Hematopoietic multipotent progenitor cell (in vitro differentiated cells): ENCODE results near the gene DNASE1L1. TPM values are rescaled to one million over a fixed set of nuclear protein-coding genes. Genes with fewer than 3 reads are reported as not detected.

ENCODE experiments used
- DNase-seq, 3 donors: peaks; one replicate each; pipeline ENCODE4 v3.0.0-alpha.2; 2011 to 2015; ENCODE audit warnings: low read depth in 2 of 3, low spot score in 2 of 3
- total RNA-seq: library from RNA; depleted of rRNA; stranded (reverse); fragments of >200 nt; gene quantifications from one replicate; pipeline ENCODE4 v1.2.3, GENCODE V29; 2012

Gene DNASE1L1
- total RNA-seq: 89.7 TPM

- DNase-seq: peak in 2 of 3 donors; percentile 76 to 84
These were observed at the start of gene DNASE1L1 for GRCh38 chrX:154409222-154409871. TSS of gene DNASE1L1 (minus strand) at chrX:154409254. CDS start at chrX:154405568, 3,686 bp downstream.

DNA sequence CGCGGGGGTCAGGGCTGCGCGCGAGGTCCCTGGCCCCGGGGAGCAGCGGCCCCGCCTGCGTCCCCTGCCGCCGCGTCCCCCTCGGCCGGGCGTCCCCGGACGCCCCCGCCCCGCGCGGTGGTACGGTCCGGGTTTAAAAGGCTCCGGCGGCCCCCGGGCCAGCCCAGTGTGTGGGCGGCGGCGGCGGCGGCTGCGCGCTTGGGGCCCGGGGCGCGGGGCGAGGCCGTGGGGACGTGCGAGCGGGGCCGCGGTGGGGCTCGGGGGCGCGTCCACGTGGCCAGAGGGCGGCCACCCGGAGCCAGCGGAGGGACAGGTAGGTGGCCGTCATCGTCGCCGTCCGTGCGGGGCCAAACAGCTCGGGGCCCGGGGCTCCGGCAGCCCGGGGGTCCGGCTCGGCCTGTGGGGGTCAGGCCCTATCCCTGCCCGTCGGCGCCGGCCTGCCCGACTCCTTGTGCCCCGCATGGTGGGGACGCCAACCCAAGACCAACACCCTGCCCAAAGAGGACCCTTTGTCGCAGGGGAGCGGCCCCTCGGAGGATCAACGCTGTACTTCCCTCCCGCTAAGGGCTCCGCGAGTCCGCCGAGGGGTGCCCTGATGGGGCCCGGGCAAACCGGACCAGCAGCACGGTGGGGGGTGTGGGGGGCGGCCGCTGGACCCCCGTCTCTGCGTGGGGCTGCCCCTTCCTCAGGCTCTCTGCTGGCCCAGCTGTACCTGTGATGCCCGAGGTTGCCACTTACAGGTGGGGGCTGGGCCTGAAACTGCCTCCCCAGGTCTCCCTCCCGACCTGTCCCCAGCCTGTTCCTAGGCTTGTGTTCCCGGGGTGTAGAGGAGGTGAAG is 49.3 kb upstream of the DNASE1L1 start, which contains the start of gene PLXNA3:
Gene PLXNA3 (plus strand): TSS at position 166 of the 838 bp plus-strand sequence. CDS start 1,903 bp downstream, outside the sequence.
- peak; percentile 41 to 46 (median 44) for DNase-seq

DNA sequence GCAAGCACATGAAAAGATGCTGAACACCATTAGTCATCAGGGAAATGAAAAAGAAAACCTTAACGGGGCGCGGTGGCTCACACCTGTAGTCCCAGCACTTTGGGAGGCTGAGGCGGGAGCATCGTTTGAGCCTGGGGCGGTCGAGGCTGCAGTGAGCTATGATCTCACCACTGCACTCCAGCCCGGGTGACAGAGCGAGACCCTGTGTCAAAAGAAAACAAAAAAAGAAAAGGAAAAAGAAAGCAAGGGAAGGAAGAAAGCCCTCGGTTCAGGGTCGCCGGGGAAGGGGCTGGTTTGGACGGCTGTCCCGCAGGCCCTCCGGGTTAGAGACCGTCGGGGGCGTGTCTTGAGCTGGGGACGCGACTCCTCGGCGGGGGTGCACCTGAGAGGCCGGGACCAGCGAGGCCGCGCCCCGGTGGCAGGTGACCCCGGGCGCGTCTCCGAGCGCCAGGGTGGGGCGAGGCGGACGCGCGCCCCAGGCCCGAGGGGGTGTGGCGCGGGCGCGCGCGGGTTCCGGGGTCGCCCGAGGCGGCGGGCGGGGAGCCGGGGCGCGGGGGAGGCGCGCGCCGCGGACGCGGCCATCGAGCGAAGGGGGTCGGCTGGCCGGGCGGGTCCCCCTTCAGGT is 48.5 kb upstream of the DNASE1L1 start:
- DNase-seq: peak in 2 of 3 donors; percentile 12 to 41

DNA sequence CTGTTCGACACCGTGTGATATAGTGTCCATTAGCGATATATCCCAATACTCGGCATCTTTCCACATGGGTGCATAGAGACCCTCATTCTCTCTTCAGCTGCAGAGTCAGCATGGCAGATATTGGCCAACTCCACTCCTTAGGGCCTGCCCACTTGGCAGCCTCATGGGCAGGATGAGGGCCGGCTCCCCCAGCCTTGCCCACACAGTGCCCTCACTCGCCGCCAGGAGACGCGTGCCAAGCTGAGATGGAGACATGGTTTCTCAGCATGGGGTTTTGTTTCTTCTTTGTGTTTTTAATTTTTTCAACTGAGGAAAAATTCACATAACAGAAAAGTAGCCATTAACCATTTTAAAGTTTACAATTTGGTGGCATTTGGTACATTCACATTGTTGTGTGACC is 43.8 kb upstream of the DNASE1L1 start:
- DNase-seq: no peak

DNA sequence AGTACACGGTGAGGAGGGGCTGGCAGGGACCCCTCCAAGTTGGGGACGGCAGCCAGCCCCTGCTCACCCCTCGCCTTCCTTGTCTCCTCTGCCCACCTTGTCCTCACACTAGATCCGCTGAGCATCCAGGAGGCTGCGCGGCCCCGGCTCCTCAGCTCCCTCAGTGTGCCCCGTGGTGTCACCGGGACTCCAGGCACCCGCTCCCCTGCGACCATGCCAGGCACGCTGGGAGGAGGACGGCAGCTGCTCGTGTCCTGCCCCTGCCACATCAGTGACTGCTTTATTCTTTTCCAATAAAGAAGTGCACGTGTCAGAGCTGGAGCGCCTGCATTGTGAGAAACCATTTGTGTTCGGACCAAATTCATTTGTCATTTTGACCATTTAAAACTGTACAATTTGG is 41.3 kb upstream of the DNASE1L1 start:
- no peak for DNase-seq

DNA sequence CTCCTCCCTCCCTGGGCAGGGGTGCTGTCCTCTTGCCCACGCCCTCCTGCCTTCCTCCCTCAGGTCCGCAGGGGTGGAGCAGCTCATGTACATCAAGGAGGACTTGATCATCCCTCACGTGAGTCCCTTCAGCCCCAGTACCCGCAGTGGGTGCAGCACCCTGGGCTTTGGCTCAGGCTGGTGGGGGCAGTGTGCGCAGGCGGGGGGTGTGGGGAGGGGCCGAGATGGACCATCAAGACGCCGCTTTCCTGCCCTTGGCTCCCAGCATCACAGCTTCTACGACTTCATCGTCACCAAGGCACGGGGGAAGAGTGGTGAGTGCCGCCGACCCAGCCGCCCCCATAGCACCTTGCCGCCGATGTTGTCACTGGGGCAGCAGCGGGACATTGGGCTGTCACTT is 40.6 kb upstream of the DNASE1L1 start:
- DNase-seq: no peak

DNA sequence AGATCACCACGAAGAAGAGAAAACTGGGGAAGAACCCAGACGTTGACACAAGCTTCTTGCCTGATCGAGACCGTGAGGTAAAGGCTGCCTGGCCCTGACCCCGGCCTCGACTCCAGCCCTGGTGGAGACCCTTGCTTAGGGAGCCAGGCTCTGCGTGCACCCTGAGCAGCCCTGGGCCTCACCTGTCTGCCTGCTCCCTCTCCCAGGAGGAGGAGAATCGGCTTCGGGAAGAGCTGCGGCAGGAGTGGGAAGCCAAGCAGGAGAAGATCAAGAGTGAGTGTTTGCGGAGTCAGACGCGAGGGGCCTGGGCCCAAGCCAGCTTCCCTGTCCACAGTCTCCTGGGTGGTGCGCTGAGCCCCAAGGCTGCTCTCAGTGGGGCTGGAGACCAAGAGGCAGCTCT is 39.4 kb upstream of the DNASE1L1 start:
- DNase-seq: no peak

DNA sequence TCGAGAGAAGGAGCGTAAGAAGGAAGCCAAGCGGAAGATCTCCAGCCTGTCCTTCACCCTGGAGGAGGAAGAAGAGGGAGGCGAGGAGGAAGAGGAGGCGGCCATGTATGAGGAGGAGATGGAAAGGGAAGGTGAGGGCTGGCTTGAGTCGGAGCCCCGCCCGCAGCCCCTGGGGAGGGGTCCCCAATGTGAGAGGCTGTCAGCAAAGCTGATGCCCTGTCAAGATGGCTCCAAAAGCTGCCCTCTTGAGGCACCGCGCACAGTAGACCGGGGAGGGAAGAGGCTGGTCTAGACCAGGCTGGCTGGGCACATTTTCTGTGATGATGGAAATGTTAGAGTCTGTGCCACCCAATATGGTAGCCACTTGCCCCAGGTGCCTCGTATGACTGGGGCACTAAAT is 37.4 kb upstream of the DNASE1L1 start:
- DNase-seq: no peak

GRCh38 chrX:154445776-154446175 is 36.7 kb upstream of the DNASE1L1 start:
- DNase-seq: no peak

- no peak for DNase-seq
These were observed 35.7 kb upstream of the DNASE1L1 start for GRCh38 chrX:154444755-154445246.

DNA sequence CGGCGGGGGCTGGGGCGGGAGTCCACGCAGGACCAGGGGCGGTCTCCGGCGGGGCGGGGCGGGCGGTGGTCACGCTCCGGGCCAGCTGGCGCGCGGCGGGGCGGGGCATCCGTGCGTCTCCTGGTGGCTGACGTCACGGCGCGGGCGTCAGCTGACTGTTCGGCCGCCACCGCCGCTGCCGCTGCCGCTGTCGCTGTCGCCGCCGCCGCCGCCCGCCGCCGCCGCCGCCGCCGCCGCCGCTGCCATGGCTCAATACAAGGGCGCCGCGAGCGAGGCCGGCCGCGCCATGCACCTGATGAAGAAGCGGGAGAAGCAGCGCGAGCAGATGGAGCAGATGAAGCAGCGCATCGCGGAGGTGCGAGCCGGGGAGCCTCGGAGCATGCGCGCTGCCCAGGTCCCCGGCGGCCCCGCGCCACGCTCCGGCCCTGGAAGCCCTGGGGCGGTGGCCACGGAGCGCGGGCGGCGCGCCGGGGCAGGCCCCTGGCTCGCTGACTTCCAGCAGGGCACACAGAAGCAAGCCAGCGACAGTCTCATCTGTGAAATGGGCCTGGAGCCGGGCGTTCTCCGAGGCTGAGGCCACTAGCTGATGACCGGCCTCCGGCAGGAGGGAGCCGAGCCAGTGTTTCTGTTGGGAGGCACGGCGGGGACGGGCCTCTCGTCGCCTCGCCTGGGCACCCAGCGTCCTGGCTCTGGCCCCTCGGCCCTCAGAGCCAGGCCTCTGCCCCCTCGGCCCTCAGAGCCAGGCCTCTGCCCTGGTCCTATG is 35.1 kb upstream of the DNASE1L1 start, which contains the start of gene FAM50A:
Gene FAM50A (plus strand): TSS at position 150 of the 763 bp plus-strand sequence. CDS start 95 bp downstream, at position 245.
- DNase-seq: peak in 1 of 3 donors; percentile 48

DNA sequence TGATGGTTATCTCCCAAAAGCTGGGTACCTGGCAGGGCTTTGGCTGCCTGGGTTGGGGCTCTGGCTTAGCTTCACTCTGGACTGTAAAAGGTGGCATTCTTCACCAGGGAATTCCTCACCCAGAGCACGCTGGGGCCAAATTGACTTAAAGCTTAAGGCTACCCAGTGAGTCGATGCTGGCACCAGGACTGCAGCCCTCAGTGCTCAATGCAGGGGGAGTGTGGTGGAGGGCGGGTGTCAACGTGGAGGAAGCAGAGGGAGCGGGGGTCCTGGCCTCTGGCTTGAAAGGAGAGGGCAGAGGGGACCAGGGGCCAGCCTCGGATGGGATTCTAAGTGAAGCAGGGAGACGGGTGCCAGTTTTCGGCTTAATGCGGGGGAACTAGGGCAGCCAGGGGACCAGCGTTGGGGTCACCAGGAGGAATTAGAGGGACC is 34.4 kb upstream of the DNASE1L1 start:
- DNase-seq: peak in 1 of 3 donors; percentile 6

DNA sequence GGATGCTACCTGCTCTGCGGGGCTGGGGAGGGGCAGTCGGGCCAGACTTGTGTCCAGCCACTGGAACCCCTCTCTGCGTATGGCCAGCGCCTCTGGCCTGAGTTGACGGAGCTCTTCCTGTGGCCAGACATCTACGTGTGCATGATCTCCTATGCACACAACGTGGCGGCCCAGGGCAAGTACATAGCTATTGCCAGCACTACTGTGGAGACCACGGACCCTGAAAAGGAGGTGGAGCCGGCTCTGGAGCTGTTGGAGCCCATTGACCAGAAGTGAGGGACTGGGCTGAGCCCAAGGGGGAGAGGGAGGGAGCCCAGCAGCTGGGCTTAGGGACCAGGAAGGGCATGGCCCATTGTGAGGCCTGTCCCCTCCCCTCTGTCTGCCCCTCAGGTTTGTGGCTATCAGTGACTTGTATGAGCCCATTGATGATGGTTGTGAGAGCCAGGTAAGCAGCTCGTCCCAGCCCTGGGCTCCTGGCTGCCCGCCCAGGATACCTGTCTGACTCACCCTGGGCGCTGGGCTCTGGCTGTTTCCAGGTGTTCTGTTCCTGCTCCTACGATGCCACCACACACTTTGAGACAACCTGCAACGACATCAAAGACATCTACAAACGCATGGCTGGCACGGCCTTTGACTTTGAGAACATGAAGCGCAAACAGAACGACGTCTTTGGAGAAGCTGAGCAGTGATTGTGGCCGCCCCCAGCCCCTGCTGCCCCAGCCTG is 33.1 kb upstream of the DNASE1L1 start:
- DNase-seq: no peak

DNA sequence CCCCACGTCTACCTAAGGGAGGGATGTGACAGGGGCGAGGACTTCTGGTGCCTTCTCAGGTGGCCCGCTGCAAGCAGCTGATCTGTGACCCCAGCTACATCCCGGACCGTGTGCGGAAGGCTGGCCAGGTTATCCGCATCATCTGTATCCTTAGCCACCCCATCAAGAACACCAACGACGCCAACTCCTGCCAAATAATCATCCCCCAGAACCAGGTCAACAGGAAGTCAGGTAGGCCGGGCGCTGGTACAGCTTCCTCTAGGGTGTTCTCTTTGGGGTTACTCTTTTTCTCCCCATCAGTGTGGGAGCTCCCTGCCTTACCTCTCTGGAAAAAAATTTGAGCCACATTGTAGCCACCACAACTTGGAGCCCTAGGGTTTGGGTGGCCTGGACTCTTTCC is 32.5 kb upstream of the DNASE1L1 start:
- no peak for DNase-seq

- DNase-seq: no peak
These were observed 31.7 kb upstream of the DNASE1L1 start for GRCh38 chrX:154440623-154441357.

DNA sequence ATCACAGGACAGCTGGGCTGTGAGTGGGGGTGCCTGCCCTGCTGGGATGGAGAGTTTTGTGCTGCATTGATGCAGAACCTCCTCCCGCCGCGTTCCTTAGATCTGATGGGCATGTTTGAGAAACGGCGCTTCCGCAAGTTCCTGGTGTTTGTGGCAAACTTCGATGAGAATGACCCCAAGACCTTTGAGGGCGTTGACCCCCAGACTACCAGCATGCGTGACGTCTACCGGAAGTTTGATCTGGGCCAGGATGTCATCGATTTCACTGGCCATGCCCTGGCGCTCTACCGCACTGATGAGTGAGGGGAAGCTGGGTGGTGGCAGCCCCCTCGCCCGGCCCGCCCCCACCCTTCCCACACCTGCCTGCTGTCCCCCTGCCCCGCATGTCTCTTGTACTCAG is 30.8 kb upstream of the DNASE1L1 start:
- DNase-seq: no peak

GRCh38 chrX:154437971-154438893 is 29.2 kb upstream of the DNASE1L1 start:
- no peak for DNase-seq
